Endothelial cell of umbilical vein (primary cell): Measurements from ENCODE around the gene AGA.

ENCODE experiments used
- CTCF ChIP-seq, 2 donors: IDR thresholded peaks; 1 replicate in 1 of 2; 2 replicates in 1 of 2; pipeline ENCODE4 v1.5.1; 2011; ENCODE audit warnings: low read length in 2 of 2, mild to moderate bottlenecking in 2 of 2, moderate library complexity in 2 of 2, control low read depth in 1 of 2, inconsistent platforms in 1 of 2, low read depth in 1 of 2; ENCODE audit not compliant: insufficient read depth in 1 of 2; ENCODE audit errors: extremely low read depth in 1 of 2
- MAX ChIP-seq: IDR thresholded peaks from 2 replicates; pipeline ENCODE4 v1.6.1; 2011; ENCODE audit not compliant: insufficient read depth, insufficient read length
- POLR2A ChIP-seq: IDR thresholded peaks from 2 replicates; pipeline ENCODE4 v1.6.1; 2012; ENCODE audit warnings: low read depth, mild to moderate bottlenecking, control low read depth, low read length
- POLR2AphosphoS5 ChIP-seq: IDR thresholded peaks from 2 replicates; pipeline ENCODE4 v1.6.1; 2012; ENCODE audit warnings: low read depth, mild to moderate bottlenecking, control low read depth, low read length, moderate library complexity; ENCODE audit not compliant: insufficient read depth

GRCh38 chr4:177478496-177478895, 36.3 kb upstream of the AGA start:
- TF ChIP-seq CTCF (IDR thresholded peaks at IDR 0.05; ENCODE audit: extremely low read depth in 1 of 2, insufficient read depth in 1 of 2, low read depth in 1 of 2, low read length in 2 of 2) (no peak), POLR2A (no peak), POLR2AphosphoS5 (no peak), MAX (no peak)
